Superior temporal gyrus (tissue), 1 donor: ENCODE data around the gene FBXO48.
A peak's percentile ranks its signal among the peaks of the same experiment; 100 is the strongest.
"Not testable (repeated sequence)": the region's sequence is repeated elsewhere in the genome, so short reads cannot be mapped to it uniquely, and the experiment has no call there.

Experiments used
- DNase-seq: peaks from one replicate; pipeline ENCODE4 v3.0.0-alpha.2; 2016; ENCODE audit errors: extremely low spot score

Gene FBXO48, protein sequence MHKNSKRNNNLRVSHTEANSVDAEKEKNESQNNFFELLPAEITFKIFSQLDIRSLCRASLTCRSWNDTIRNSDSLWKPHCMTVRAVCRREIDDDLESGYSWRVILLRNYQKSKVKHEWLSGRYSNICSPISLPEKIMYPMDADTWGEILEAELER

DNA sequence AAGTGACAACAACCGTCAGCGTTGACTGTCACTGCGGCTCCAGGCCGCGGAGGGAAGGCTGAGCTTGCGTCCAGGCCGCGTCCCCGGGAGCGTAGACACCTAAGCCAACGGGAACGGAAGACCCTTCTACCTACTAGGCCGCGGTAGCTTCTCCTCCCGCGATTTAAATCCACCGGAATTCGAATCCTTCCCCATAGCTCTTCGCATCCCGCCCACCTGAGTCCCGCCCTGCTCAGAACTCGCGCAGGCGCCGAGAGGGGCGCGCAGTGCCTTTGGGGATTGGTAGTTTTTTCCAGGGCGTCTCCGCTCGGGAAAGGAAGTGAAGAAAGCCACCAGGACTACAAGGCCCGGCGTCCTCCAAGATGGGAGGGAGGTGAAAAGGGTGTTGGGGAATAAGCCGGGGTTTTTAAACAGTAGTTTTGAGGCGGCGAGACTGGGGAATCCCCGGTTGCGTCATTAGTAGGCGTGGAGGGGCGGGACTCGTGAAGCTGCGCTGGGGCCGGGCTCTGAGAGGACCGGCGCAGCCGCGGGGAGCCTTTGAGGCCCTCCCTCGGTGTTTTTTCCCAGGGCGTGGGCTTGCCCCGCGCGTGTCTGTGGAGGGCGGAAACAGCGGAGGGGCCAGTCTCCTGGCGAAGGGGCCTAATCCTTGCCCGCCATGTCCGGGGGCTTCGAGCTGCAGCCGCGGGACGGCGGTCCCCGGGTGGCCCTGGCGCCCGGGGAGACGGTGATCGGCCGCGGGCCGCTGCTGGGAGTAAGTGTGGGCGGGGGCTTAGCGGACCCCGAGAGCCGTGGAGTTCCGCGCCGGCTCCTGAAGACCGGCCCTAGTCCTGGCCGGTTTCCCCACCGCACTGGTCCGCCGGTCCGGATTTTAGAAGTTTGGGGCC is at the start of gene FBXO48, which contains the start of gene APLF:
Gene FBXO48, minus strand, starts transcription at position 218 of the 884 bp plus-strand sequence. CDS start 2,149 bp downstream, outside the sequence.
Gene APLF, plus strand, starts transcription at position 509 of the 884 bp plus-strand sequence. Its CDS starts 147 bp downstream, at position 656.
- DNase-seq: peak; percentile 99

DNA sequence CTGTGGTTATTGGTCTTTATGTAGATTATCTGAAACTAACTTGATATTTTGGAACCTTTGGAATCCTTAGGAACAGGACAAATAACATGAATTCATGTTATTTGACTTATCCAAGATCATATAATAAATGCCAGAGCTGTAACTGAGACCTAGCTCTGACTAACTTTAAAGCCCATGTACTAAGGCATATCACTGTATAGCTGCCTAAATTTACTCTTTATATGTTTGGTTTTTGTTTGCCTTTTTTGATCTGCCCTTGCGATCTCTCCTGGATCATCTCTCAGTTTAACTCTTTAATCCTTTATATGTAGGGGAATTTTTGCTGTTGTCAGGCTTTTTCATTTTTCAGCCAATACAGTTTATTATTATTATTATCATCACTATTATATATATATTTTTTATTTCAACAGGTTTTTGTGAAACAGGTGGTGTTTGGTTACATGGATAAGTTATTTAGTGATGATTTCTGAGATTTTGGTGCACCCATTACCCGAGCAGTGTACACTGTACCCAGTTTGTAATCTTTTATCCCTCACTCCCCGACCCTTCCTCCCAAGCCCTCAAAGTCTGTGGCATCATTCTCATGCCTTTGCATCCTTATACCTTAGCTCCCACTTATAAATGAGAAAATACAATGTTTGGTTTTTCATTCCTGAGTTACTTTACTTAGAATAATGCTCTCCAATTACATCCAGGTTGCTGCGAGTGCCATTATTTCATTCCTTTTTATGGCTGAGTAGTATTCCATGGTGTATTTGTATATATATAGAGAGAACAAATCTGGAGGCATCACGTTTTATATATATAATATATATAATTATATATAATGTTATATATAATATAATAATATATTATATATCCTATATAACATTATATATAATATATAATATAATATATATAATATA is 49.2 kb upstream of the FBXO48 start:
- DNase-seq: no peak

DNA sequence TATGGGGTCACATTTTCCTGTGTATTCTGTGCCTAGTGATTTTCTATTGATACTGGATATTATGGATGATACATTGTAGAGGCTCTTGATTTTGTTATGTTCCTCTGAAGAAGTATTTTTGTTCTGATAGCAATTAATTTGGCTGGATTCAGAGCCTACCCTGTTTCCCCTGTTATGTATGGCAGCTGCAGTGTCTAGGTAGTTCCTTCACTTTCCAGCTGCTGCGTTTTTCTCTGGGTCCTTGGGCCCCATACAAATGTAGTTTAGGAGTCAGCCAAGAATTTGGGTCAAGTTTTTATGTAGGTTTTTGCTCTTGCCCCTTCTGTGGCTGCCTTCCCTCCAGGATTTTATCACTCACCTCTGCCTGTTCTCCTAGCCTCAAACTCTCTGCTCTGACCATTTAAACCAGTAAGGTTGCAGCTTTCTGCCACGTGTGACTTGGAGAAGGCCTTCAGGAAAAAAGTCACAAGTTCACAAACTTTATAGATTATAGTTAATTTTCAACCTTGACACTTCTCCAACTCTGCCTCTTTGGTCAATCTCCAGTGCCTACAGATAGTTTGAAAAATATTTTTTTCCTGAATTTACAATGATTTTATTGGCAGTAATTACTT is 47.3 kb upstream of the FBXO48 start:
- DNase-seq: no peak

DNA sequence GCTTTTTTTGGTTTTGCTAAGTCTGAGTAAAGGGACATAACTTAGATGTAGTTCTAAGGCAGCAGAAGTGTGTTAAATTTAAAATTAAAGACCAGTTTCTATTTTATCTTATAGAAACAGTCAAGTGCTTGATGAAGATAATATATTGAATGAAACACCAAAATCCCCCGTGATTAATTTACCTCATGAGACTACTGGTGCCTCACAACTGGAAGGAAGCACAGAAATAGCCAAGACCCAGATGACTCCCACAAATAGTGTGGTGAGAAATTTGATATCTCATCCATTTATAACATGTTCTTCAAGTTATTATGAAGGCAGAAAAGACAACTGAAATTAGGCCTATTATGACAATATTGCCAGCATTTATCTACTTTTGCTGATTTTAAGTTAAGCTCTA is 45.9 kb upstream of the FBXO48 start:
- no peak for DNase-seq

DNA sequence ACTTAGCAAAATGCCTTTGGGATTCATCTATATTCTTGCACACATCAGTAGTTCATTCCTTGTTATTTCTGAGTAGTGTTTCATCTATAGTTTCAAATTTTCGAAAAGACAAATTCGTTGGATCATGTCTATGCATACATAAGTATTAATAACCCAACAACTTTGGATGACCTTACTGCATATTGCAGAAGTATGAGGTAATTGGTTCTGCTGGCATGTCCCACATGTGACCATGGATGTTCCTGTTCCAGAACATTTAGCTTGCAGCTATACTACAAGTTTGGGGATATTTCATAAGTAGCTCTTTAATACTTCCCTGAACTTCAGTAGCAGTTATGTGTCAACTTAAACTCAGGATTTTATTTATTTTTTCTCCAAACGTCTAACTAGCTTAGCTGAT is 45.2 kb upstream of the FBXO48 start:
- DNase-seq: no peak

DNA sequence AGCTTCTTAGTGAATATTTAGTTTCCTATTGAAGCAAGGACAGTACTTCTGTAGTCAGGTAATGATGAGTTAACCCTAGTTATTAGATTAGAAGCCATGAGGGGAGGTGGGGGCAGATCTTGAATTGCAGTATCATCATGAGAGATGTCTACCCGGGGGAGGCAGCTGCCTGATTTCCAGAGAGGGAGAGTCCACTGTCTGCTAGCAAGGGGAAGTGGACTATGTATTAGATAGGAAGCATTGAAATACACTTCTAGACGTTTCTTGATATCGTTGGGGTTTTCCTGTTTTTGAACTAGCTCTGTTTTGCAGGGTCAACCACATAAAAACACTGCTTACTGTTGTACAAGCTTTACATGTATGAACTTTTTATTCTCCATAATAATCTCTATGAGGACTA is 39.1 kb upstream of the FBXO48 start:
- no peak for DNase-seq

DNA sequence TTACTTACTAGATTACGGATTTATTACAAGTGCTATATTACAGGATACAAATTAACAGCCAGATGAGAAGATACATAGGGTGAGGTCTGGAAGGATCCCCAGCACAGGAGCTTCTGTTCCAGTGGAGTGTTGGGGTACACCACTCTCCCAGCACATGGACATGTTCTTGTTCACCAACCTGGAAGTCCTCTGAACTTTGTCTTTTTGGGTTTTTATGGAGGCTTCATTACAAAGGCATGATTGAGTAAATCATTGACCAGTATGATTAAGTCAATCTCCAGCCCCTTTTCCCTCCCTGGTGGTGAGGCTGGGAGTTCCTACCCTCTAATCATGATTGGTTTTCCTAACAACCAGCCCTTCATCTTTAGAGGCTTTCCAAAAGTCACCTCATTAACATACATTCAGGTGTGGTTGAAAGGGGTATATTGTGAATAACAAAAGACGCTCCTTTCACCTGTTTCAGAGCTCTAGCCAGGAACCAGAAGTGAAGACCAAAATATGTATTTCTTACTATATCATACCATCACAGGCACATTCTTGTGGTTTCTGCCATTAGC is 38.6 kb upstream of the FBXO48 start:
- DNase-seq: no peak

DNA sequence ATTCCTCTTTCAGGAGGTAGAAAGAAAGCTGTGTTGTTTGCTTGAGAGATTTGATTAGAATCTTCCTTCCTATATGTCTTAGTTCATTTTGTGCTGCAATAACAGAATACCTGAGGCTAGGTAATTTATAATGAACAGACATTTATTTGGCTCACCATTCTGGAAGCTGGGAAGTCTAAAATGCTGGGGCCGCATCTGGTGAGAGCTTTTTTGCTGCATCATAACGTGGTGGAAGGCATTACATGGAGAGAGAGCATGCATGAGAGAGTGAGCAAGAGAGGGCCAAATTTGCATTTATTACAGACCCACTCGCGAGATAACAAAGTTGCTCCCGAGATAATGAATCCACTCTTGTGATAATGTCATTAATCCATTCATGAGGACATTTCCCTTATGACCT is 34.7 kb upstream of the FBXO48 start:
- DNase-seq: no peak

DNA sequence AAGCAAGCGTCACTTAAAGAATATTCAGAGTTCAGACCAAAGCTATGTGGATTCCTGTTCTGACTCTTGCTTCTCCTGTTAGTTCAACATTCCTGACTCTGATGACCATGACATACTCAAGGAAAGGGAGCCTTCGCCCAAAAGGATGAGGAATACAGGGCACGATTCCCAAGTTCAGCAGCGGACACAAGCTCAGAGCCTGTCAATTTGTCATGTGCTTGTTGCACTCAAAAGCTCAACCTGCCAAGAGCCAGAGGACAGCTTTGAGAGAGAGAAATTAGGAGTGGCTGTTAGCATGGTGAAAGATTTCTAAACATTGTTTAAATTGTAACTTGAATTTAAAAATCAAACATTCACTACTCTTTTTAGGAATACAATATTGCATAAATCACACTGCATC is 33.6 kb upstream of the FBXO48 start:
- no peak for DNase-seq

DNA sequence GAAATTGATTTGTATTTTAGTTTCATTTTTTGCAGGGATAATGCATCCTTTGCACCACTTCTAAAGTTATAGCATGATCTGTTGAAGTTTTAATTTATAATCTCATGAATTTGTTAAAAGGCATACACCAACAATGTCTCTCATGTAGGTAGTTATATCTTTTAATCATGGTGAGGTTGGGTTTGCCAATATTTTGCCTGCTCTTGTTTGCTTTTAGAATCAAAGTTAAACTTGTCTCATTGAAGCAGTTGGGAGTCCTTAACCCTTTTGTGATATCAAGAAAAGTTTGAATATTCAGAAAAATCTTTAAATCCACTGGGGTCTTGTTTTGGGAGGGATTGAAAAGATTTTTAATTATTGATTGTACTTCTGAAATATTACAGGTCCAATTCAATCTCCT is 32.0 kb upstream of the FBXO48 start:
- DNase-seq: no peak

DNA sequence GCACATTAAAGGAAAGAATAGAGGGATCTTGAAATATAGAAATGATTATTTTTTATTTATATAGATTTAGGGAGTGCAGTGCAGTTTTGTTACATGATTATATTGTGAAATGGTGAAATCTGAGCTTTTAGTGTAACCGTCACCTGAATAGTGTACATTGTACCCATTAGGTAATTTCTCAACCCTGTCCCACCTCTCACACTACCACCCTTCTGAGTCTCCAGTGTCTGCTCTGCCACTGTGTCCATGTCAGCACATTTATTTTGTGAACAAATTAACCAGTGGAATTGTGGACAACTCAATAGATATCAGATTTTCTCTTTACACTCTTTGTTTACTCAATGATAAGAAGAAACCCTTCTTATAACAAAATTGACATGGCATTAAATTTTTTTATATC is 24.5 kb upstream of the FBXO48 start:
- DNase-seq: no peak

DNA sequence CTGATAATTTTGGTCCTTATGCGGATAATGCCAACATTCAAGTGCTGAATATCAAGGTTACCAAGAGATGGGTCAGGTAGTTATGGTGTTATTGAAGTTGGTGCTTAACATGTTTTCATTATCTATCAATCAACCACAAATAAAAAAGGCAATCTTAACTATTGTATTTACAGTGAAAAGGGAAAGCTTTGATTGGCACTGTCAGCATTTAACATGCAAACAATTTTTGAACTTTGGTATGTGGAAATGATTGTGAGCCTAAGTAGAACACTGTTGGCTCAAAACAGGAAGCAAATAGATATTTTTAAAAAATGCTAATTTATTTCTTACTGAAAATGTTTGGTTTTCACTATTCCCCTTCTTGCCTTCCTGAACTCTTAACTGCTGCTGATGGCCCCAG is 22.2 kb upstream of the FBXO48 start:
- no peak for DNase-seq

DNA sequence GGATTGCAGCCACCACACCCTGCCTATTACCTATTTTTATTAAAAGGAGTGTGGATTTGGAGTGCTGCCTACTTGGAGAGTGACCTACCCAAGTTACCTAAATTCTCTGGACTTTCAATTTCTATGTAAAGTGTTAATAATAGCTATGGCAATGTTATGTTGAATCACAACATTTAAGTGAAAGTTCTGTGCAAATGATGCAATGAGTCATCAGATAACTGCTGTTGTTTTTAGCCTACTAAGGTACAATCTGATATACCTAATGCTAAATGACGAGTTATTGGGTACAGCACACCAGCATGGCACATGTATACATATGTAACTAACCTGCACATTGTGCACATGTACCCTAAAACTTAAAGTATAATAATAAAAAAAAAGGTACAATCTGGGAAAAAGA is 21.5 kb upstream of the FBXO48 start:
- not testable (repeated sequence) for DNase-seq

DNA sequence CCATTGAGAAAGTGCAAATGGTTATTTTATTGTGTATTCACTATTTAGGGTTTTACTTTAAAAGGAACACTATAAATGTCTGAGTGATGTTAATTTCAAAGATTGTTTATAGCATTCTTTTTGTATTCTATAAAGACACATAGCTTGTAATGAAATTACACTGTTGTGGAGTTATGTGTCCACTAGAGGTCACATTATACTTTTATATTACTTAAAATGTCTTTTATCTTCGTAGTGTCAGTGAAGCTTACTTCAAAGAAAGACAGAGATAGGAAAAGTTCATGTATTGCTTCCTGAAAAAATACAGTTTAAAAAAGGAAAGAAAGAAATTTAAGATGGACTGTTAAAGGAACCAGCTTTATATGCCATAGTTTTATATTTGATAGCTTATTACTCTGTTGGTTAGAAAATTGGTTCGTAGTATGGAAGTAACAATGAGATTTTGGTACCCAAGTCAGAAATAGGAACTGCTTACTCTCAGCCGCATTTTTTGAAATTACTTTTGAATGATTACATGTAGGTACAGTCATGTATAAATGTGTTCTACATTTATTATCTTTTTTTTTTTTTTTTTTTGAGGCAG is 20.8 kb upstream of the FBXO48 start:
- peak; percentile 66 for DNase-seq

DNA sequence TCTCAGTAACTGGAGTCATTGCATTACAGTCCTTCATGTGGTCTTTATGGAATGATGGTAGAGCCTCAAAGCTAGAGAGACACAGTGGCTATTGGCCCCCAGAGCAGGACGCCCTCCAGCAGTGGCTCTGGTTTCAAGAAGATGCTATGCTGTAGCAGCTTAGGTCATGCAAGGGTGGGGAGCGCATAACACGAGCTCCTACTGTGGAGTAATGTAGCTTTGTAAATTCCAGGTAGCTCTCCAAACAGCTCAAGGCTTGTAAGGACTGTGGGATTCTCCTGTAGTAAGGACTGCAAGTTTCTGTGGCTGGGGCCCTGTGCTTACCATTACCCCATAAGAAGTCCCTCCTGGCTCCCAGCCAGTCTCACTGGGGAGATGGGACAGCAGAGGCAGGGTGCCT is 15.9 kb upstream of the FBXO48 start:
- no peak for DNase-seq

DNA sequence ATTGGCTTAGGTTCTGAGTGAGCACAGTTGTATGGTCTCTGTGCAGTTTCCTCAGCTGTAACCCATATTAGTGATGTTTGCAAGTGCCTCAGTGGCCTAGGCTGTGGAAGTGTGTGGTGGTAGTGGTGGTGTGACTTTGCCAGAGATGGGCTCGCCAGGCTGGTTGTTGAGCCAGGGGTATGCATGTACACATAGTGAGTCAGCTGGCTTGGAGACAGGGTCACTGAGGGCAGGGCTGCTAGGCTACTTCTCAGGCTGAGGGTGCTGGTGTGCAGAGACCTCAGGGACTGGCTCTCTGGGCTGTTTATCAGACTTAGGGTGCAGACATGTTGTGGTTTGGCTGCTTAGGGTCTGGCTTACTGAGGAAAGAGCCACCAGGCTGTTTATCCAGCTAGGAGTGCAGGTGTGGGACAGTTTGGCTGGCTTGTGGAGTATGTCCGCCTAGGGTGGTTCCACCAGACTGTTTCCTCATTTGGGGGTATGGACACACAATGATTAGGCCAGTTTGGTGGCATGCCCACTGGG is 15.3 kb upstream of the FBXO48 start:
- no peak for DNase-seq

DNA sequence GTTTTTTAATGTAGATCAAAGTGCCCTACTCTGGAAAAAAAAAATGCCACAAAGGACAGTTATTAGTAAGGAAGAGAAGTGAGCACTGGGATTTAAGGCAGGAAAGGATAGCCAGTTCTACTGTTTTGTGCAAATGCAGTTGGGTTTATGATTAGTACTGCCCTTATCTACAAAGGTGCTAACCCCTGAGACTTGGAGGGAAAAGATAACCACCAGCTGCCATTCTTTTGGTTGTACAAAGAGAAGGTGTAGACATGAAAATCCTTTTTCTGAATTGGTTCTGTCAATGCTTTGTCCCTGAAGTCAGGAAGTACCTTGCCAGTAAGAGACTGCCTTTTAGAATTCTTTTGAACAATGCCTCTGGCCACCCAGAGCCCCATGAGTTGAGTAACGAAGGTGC is 11.6 kb upstream of the FBXO48 start:
- no peak for DNase-seq

DNA sequence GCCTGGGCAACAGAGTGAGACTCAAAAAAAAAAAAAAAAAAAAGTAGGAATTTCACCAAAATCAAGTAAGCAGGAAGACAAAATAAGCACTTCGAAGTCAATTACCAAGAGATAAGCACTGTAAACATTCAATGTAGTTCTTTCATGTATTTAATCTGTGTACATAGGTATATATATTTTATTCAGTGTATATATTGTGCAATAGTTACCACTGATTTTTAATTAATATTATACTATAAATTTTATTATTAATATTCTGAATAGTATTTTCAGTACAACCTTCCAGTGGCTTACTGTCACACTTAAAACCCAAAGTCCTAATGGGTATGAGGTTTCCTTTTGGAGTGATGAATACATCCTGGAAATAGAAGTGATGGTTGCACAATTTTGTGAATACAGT is 9.4 kb upstream of the FBXO48 start:
- DNase-seq: no peak

DNA sequence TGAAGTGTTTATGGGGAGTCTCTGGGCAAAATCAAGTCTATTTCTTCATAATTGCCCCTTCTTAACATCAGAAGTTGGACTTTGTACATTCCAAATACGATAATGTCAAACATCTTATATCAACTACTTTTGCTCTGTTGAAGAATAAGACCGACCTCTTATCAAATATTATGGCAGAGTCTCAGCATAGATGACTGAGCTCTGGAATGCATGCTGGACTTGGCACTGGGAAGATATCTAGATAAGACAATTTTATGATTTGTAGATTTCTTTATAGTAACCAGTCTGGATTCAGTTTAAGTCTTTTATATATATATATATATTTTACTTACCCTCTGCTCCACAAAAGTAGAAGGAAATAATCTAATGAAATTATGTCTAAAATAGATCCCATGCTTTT is 8.5 kb upstream of the FBXO48 start:
- no peak for DNase-seq

DNA sequence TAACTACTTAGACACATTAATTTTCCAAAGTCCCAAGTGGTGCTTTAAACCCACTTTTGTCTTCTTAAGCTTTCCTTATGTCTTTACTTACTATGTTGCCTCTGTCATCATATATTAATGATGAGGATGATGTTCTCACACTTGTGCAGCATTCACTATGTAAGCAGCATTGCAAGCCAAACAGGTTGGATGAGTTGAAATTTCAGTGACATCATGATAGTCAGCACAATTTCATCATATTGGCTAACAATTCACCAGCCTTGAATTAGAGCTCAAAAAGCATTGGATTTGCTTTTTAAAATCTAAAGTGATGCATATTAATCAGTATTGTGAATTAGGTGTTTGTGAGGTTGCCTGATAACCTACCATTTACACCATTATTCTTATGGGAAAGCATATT is 8.0 kb upstream of the FBXO48 start:
- no peak for DNase-seq
